HepG2 (cell line): ENCODE results near the gene GRIK3. TPM values are rescaled to one million over a fixed set of nuclear protein-coding genes. Genes with fewer than 3 reads are reported as not detected.

Experiments used
- ATAC-seq: fragments of 200-7000 bp; cut with Tn5 transposase; 3 replicates; pipeline ENCODE4 v1.9.1; 2020; ENCODE audit warnings: mild to moderate bottlenecking, moderate library complexity
- BruUV-seq: library from RNA; stranded (reverse); fragments of 400-500 nt; replicated peaks from 2 replicates; lab custom pipeline; 2021; lab: Mats Ljungman, UMichigan
- CTCF ChIA-PET: fragments of 300-600 bp; formaldehyde crosslinking; extraction: SDS; loops from one replicate; lab custom pipeline; 2021; ENCODE audit warnings: low total read pairs, inconsistent platforms, low intra/inter-chr PET ratio; lab: Yijun Ruan, JAX
- POLR2A ChIA-PET: fragments of 350-600 bp; sonication (Branson Sonifier 250); formaldehyde crosslinking; loops from one replicate; lab custom pipeline; 2020; ENCODE audit warnings: antibody characterized with exemption, inconsistent platforms; lab: Yijun Ruan, JAX
- DNase-seq: peaks from one replicate; pipeline ENCODE4 v3.0.0-alpha.2; 2015; ENCODE audit warnings: low spot score
- FAIRE-seq: peaks from 3 replicates; lab custom pipeline; 2011; peaks lifted over from hg19 to GRCh38; lab: Jason Lieb, UNC
- H2AFZ ChIP-seq: one replicate; pipeline ENCODE4 v1.6.1; 2011; ENCODE audit warnings: low read length, inconsistent platforms
- H3K27ac ChIP-seq: fragments of 300-600 bp; 3 replicates; pipeline ENCODE4 v1.8.0; 2011; ENCODE audit warnings: mixed run types, mild to moderate bottlenecking, mixed read lengths, low read length, inconsistent platforms; ENCODE audit not compliant: insufficient read depth; ENCODE audit errors: extremely low read length
- H3K27me3 ChIP-seq, 2 experiments: fragments of 200-600 bp in 1 of 2; 2 replicates in 1 of 2; 3 replicates in 1 of 2; pipeline versions ENCODE4 v1.6.0 to v1.8.0; 2011; ENCODE audit warnings: low read length in 2 of 2, mild to moderate bottlenecking in 2 of 2, moderate library complexity in 2 of 2, inconsistent platforms in 1 of 2; ENCODE audit not compliant: insufficient read depth in 2 of 2, control insufficient read depth in 1 of 2
- H3K36me3 ChIP-seq, 2 experiments: fragments of 200-600 bp in 1 of 2; replicated peaks in 1 of 2; 2 replicates in 1 of 2; 3 replicates in 1 of 2; pipeline versions ENCODE4 v1.5.1 to v1.8.0; 2011; ENCODE audit warnings: low read length in 2 of 2, inconsistent platforms in 1 of 2; ENCODE audit not compliant: insufficient read depth in 2 of 2, control insufficient read depth in 1 of 2
- H3K4me1 ChIP-seq: 2 replicates; pipeline ENCODE4 v1.5.1; 2012; ENCODE audit warnings: low read length, inconsistent platforms; ENCODE audit not compliant: insufficient read depth
- H3K4me2 ChIP-seq: 2 replicates; pipeline ENCODE4 v1.6.0; 2011; ENCODE audit warnings: low read depth, low read length, inconsistent platforms
- H3K4me3 ChIP-seq, 3 experiments: fragments of 200-600 bp in 1 of 3; sonication (generic), shearing (Covaris generic) in 1 of 3; replicated peaks in 1 of 3; 2 replicates each; pipeline ENCODE4 v1.5.1; 2011 to 2016; ENCODE audit warnings: low read length in 3 of 3, inconsistent platforms in 2 of 3, low read depth in 2 of 3, mild to moderate bottlenecking in 2 of 3, control low read depth in 1 of 3, mixed read lengths in 1 of 3; ENCODE audit not compliant: insufficient read depth in 1 of 3
- H3K79me2 ChIP-seq: one replicate; pipeline ENCODE4 v1.6.1; 2011; ENCODE audit warnings: low read length, inconsistent platforms; ENCODE audit not compliant: insufficient read depth
- H3K9ac ChIP-seq: 2 replicates; pipeline ENCODE4 v1.6.0; 2011; ENCODE audit warnings: mild to moderate bottlenecking, low read depth, low read length, inconsistent platforms; ENCODE audit not compliant: insufficient read depth
- H3K9me3 ChIP-seq: 2 replicates; pipeline ENCODE4 v1.5.1; 2012; ENCODE audit warnings: mild to moderate bottlenecking, low read length
- H4K20me1 ChIP-seq: 2 replicates; pipeline ENCODE4 v1.6.0; 2011; ENCODE audit warnings: inconsistent platforms, mild to moderate bottlenecking, low read length, moderate library complexity; ENCODE audit not compliant: insufficient read depth
- FOXP1 ChIP-seq, 2 experiments: fragments of 450-650 bp in 1 of 2; IDR thresholded peaks; 2 replicates each; pipeline ENCODE4 v1.6.1; 2017 to 2018; ENCODE audit warnings: antibody characterized with exemption in 1 of 2
- RELA ChIP-seq: sonication (generic); formaldehyde crosslinking; IDR thresholded peaks from 2 replicates; pipeline ENCODE4 v1.4.0; 2020; ENCODE audit warnings: missing genetic modification reagents
- SOX6 ChIP-seq, 2 experiments: fragments of 450-650 bp in 1 of 2; sonication (generic) in 1 of 2; formaldehyde crosslinking in 1 of 2; IDR thresholded peaks; 2 replicates each; pipeline versions ENCODE4 v1.4.0 to v1.6.1; 2017 to 2020; ENCODE audit warnings: antibody characterized with exemption in 1 of 2, mild to moderate bottlenecking in 1 of 2, missing genetic modification reagents in 1 of 2
- WGBS: methylation state at CpG from one replicate; pipeline ENCODE4 v1.1.6; 2017; ENCODE audit warnings: low lambda C conversion rate; 5-methylcytosine and 5-hydroxymethylcytosine counted together
- in situ Hi-C: cut with HindIII; loops from 2 replicates; pipeline ENCODE4 v1.10.0; 2017; ENCODE audit warnings: low pct_unique_long_range_greater_than_20kb; ENCODE audit not compliant: extremely low pct_ligation_motif_present
- intact Hi-C: fragments of 100-400 bp; cut with micrococcal nuclease; formaldehyde crosslinking; loops from one replicate; pipeline ENCODE4 v1.10.0; 2022; ENCODE audit not compliant: unreplicated experiment
- polyA plus RNA-seq, 8 experiments: library from polyadenylated mRNA; depleted of rRNA in 3 of 8; stranded (reverse) in 7 of 8; unstranded in 1 of 8; fragments of >200 nt; fragmentation: Illumina TruSeq in 4 of 8; extraction: Trizol in 4 of 8; gene quantifications; 2 replicates each; pipeline versions ENCODE4 v1.2.1 to v1.2.3, GENCODE V29; 2011 to 2016; ENCODE audit warnings: low read depth in 4 of 8, missing spikeins in 1 of 8, mixed read lengths in 1 of 8; ENCODE audit not compliant: insufficient read depth in 1 of 8
- total RNA-seq, 5 experiments: library from RNA; depleted of rRNA; stranded (reverse); fragments of >200 nt; fragmentation: Illumina TruSeq; extraction: Trizol; gene quantifications; 2 replicates each; pipeline ENCODE4 v1.2.3, GENCODE V29; 2016; ENCODE audit warnings: low read depth in 1 of 5
- TF ChIP-seq, protein P1 (sequence below): sonication (generic); formaldehyde crosslinking; IDR thresholded peaks from 2 replicates; pipeline ENCODE4 v1.9.0; 2021; ENCODE audit warnings: mild to moderate bottlenecking, missing genetic modification reagents

GRIK3 gene
- total and polyA plus RNA-seq, 2 of the 13 experiments (the other 11 are each of a cell fraction or from before 2014, with no cell fraction given), result not detected

DNA sequence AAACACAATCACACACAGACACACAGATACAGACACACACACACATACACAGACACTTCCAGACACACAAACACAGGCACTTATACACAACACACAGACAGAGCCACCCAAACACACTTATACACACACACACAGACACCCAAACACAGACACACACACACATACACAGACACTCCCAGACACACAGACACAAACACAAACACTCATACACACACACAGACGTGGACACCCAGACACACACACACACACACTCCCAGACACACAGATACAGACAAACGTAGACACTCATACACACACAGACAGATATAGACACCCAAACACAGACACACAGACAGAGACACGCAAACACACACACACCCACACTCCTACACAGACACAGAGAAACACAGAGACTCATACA is 272.1 kb downstream of the GRIK3 start:
- FAIRE-seq, result peak; percentile 18
- Histone ChIP-seq H3K9ac (no peak overlapping the region), H3K4me1 (0 out of 2 replicates have a peak, but pooled peaks cover 6% of the 10 kb centered on the region), H3K79me2 (no peaks in the 10 kb centered on the region), H3K9me3 (no peaks in the 10 kb centered on the region), H4K20me1 (no peaks in the 10 kb centered on the region), H3K4me2 (no peak overlapping the region), H3K4me3 (no peak overlapping the region), H3K27me3 (no peaks in the 10 kb centered on the region; a peak in 1 of 5 replicates), H2AFZ (no peak overlapping the region), H3K27ac (no peak overlapping the region), H3K36me3 (no peaks in the 10 kb centered on the region)
- BruUV-seq, result no TSS peak
- ChIA-PET CTCF (no interaction called here), POLR2A (no interaction called here)
- TF ChIP-seq RELA (CRISPR knock-in tag) (no peak), FOXP1 (IDR thresholded peaks at IDR 0.05) (peak; percentile 33; the same call in 1 of the 2 replicates), FOXP1 (CRISPR knock-in tag; IDR thresholded peaks at IDR 0.05) (no peak), SOX6 (IDR thresholded peaks at IDR 0.05) (0 out of 2 replicates have a peak, but pooled peaks have one; percentile 24), SOX6 (CRISPR knock-in tag; IDR thresholded peaks at IDR 0.05) (no peak)
- TF ChIP-seq, protein P1, sequence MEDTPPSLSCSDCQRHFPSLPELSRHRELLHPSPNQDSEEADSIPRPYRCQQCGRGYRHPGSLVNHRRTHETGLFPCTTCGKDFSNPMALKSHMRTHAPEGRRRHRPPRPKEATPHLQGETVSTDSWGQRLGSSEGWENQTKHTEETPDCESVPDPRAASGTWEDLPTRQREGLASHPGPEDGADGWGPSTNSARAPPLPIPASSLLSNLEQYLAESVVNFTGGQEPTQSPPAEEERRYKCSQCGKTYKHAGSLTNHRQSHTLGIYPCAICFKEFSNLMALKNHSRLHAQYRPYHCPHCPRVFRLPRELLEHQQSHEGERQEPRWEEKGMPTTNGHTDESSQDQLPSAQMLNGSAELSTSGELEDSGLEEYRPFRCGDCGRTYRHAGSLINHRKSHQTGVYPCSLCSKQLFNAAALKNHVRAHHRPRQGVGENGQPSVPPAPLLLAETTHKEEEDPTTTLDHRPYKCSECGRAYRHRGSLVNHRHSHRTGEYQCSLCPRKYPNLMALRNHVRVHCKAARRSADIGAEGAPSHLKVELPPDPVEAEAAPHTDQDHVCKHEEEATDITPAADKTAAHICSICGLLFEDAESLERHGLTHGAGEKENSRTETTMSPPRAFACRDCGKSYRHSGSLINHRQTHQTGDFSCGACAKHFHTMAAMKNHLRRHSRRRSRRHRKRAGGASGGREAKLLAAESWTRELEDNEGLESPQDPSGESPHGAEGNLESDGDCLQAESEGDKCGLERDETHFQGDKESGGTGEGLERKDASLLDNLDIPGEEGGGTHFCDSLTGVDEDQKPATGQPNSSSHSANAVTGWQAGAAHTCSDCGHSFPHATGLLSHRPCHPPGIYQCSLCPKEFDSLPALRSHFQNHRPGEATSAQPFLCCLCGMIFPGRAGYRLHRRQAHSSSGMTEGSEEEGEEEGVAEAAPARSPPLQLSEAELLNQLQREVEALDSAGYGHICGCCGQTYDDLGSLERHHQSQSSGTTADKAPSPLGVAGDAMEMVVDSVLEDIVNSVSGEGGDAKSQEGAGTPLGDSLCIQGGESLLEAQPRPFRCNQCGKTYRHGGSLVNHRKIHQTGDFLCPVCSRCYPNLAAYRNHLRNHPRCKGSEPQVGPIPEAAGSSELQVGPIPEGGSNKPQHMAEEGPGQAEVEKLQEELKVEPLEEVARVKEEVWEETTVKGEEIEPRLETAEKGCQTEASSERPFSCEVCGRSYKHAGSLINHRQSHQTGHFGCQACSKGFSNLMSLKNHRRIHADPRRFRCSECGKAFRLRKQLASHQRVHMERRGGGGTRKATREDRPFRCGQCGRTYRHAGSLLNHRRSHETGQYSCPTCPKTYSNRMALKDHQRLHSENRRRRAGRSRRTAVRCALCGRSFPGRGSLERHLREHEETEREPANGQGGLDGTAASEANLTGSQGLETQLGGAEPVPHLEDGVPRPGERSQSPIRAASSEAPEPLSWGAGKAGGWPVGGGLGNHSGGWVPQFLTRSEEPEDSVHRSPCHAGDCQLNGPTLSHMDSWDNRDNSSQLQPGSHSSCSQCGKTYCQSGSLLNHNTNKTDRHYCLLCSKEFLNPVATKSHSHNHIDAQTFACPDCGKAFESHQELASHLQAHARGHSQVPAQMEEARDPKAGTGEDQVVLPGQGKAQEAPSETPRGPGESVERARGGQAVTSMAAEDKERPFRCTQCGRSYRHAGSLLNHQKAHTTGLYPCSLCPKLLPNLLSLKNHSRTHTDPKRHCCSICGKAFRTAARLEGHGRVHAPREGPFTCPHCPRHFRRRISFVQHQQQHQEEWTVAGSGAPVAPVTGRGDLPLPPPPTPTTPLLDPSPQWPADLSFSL, result 0 out of 2 replicates have a peak, but pooled peaks have one; percentile 24
- intact Hi-C loops, result no loop called here
- DNase-seq, result no peak
- 6% methylated on average over 2 of the region's 3 CpGs for WGBS
- in situ Hi-C loops, result no loop called here
- ATAC-seq, result no peak
